Anterior cingulate cortex (tissue), 58 donors: ENCODE data around the gene FAM222A.

ENCODE experiments used
- DNase-seq, 58 donors: peaks; one replicate each; lab custom pipeline; 2025; lab: John Stamatoyannopoulos, UW

FAM222A gene

GRCh38 chr12:109735051-109735521, 21.5 kb downstream of the FAM222A start:
- DNase-seq = no peak

- DNase-seq = no peak
These were observed 22.4 kb downstream of the FAM222A start for GRCh38 chr12:109735825-109736551.

DNA sequence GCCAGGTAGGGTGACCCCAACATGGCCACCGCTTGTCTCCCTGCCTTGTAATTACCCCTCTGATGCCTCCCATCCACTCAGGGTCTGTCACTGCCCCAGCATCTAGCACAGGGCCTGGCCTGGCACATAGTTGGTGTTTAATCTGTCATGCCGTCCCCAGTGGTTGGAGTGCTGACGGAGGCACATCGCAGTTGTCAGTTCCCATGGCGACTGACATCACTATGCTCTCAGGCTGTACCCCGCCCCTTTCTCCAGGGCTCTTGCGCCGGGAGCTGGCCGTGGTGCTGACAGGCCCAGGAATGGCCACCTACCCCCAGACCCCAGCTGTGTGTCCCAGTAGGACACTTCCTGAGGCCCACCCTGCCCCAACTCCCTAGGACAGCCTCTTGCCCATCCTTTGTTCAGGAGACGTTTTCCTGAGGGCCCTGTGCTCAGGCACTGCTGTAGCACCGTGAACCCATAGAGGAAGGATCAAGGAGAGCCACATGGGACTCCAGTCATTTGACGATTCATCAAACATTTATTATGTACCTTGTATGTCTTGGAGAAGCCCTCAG, 23.0 kb downstream of the FAM222A start:
- peak in 8 of 58 donors; percentile 19 to 47 (median 28) for DNase-seq

GRCh38 chr12:109737126-109737525, 23.5 kb downstream of the FAM222A start:
- no peak for DNase-seq

- no peak for DNase-seq
These were observed 24.0 kb downstream of the FAM222A start for GRCh38 chr12:109737631-109738030.

- no peak for DNase-seq
These were observed 24.6 kb downstream of the FAM222A start for GRCh38 chr12:109738209-109738608.

DNA sequence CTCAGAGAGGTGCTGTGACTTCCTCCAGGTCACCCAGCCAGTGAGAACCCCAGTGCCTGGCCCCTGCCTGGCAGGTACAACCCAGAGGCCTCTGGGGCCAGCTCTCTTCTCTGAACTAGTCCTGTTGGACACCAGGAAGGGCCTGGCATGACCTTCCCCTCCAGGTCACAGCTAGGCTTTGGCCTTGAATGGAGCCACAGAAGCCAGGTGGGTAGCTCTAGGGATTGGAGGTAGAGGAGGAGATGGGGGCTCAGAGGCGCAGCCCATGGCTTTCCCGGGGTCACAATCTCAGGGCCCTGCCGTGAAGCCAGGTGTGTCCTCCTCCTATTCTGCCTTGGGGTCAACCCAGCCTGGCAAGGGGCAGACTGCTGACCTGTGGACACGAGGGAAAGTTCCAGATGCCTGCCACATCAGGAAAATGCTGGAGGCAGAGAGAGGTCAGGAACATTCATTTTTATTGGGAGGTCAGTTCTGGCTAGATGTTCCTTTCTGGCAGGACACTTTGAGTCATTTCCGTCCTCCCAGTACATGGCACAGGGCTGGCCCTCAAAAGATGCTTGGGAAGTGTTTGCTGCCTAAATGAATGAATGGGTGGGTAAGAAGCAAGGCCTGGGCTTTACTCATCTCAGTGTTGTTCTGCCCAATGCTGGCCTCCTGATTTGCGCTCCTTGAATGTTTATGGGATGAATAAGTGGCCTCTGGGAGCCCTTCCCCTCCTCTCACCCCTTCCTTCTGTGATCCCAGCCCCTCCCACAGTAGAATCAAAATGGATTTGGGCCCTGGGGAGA, 25.4 kb downstream of the FAM222A start:
- no peak for DNase-seq

DNA sequence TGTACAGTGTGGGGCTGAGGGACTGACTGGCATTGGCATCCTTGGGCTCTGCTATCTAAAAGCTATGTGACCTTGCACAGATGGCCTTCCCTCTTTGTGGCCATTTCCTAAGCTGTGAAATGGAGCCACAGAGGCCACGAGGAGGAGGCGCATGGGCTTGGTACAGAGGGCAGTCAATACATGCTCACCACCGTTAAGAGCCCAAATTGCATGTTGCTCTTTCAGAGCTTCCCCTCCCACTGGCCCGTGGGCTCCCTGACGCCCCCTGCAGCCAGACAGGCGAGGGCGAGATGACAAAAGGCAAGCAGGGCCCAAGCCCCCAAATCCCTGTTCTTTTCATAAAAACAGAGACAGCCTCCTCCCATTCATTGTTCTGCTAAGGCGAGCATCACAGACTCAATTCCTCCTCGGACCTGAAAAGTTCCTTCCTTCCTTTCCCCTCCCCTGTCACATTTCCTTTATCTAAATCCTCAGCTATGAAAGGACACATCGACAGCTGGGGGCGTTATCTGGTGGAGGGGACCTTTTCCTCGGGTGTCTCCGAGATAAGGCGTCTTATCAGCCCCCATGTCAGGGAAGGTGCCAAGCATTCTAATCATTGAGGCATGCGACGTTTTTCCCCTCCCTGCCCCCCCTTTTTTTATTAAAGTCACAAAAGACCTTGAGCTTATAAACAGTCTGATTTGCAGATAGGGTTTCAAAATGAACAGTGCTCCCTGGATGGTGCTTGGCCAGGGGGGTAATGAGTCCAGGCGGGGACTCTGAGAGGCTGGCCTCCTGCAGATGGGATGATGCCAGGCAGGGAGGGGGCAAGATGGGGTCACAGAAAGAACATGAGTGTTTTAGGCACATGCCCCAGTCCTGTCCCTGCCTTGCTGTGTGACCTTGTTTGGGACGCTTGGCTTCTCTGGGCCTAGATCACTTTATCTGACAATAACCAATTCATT, 26.4 kb downstream of the FAM222A start:
- no peak for DNase-seq

GRCh38 chr12:109740694-109741245, 27.1 kb downstream of the FAM222A start:
- DNase-seq = no peak

- no peak for DNase-seq
These were observed 27.8 kb downstream of the FAM222A start for GRCh38 chr12:109741286-109741969.

DNA sequence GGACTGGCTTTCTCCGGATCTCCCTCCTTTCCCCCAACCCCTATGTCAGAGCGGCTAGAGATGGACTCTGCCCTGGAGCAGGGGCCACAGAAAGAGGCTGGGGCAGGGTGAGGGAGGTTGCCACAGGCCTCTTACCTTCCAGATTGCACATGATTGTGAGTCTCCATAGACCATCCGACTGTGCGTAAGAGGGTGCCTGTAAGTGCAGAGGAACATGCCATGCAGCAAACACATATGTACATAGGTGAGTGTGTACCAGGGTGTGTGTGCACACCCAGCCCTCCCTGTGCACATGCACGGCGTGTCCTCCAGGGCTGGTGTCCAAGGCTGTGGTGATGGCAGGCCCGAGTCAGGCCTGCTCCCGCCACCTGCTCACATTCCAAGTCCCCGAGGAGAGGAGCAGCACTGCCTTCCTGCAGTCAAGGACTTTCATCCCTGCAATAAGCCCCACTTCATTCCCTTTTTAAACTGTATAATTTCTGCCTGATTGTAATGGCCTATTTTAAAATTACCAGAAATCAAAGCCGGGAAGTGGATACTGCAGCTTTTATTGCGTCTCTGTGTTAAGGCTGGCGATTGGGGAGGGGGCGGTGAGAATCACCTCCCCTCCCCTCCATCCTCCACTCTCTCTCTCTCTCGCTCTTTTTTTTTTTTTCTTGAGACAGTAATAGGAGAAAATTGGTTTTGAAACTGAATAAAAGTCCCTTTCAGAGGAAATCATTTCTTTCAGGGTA, 28.5 kb downstream of the FAM222A start:
- no peak for DNase-seq

- no peak for DNase-seq
These were observed 29.7 kb downstream of the FAM222A start for GRCh38 chr12:109743076-109743910.

GRCh38 chr12:109744026-109744425, 30.4 kb downstream of the FAM222A start:
- DNase-seq = no peak

DNA sequence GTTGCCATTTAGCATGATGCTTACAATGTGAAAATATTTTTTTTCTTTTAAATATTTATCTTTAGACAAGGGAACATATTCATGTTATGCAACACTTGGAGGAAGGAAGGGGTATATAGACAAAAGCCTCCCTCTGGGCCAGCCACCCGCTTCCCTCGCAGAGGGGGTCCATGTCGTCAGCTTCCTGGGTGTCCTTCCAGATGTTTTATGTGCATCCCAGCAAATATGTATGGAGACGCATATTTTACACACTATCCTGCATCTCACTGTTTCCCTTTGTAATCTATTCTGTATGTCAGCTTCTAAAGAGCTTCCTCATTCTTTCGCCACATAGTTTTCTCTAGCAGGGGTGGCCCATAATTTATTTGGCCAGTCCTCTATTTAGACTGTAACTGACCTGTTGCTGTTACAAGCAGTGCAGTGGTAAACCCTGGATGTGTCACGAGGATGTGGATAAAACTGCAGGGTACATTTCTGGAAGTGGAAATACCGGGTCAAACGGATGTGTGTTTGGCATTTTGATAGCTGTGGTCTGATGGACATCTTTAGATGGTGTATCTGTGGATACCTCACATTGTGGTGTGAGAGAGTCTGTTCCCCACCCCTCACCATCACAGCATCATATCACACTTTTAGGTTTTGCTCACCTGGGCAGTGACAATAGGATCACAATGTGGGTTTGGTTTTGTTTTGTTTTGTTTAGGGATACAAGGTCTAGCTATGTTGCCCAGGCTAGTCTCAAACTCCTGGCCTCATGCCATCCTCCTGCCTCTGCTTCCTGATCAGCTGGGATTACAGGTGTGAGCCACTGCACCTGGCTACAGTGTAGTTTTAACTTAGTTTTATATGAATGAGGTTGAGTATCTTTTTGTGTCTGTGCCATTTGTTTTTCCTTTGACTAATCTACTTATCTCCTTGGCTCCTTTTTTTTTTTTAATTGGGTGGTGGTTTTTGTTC, 31.6 kb downstream of the FAM222A start:
- no peak for DNase-seq

GRCh38 chr12:109752117-109753053, 38.8 kb downstream of the FAM222A start:
- DNase-seq = no peak

- no peak for DNase-seq
These were observed 39.4 kb downstream of the FAM222A start for GRCh38 chr12:109753054-109753401.
